OCI-M2 (cell line): ENCODE results near the gene BICDL2.

Experiments
- DNase-seq: peaks from one replicate; lab custom pipeline; 2025; ENCODE audit not compliant: unreplicated experiment; lab: John Stamatoyannopoulos, UW

Gene BICDL2

GRCh38 chr16:2986623-2987188 lies 50.0 kb downstream of the BICDL2 start:
- DNase-seq, result no peak

GRCh38 chr16:2985893-2986355 lies 50.8 kb downstream of the BICDL2 start:
- DNase-seq, result no peak

- DNase-seq, result no peak
Observed at GRCh38 chr16:2985462-2985861, 51.3 kb downstream of the BICDL2 start.

DNA sequence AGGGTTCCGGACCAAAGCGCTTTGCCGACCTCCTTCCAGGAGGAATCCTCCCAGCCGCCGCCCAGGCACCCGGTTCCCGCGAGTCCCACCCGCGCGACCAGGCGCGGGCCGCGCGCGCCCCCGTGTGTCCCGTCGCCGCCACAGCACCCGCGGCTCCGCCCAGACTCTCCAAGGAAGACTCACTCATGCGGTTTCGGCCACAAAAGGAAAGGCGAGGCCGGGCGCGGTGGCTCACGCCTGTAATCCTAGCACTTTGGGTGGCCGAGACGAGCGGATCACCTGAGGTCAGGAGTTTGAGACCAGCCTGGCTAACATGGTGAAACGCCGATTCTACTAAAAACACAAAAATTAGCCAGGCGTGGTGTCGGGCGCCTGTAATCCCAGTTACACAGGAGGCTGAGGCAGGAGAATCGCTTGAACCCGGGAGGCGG lies 53.0 kb downstream of the BICDL2 start:
- no peak for DNase-seq

DNA sequence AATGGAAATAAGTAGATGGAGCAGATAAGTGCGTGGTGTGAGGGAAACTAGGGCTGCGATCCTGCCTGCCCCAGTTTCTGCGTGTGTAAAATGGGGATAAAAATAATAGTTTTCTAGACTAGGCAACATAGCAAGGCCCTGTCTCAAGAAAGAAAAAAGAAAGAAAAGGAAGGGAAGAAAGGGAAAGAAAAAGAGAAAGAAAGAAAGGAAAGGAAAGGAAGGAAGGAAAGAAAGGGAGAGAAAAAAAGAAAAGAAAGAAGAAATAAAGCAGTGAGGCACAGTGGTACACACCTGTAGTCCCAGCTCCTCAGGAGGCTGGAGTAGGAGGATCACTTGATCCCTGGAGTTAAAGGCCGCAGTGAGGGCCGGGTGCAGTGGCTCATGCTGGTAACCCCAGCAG lies 54.3 kb downstream of the BICDL2 start:
- no peak for DNase-seq

DNA sequence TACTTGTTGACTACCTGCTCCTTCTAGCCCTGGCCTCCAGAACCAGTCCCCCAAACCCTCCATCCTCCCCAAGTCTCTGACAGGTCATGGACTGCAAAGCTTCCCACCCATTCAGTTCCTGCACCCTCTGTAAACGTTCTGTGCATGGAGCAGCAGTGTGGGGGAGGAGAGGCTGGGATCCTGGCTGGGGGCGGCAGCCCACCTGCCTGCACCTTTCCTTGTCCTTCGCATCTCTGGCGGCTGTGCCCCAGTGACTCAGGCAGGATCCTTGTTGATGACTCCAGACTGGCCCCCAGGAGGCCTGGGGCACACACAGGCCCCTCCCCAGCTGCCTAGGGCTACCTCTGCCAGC lies 54.9 kb downstream of the BICDL2 start:
- no peak for DNase-seq

- DNase-seq, result peak; percentile 24
Observed at GRCh38 chr16:2981177-2981898, 55.4 kb downstream of the BICDL2 start.

GRCh38 chr16:2980227-2981176 lies 56.2 kb downstream of the BICDL2 start, which contains the start of gene PKMYT1:
PKMYT1 (minus strand) TSS chr16:2980446; CDS start chr16:2979657, 789 bp downstream.
- DNase-seq, result peak; percentile 41

- DNase-seq, result no peak
Observed at GRCh38 chr16:2979669-2980226, 57.0 kb downstream of the BICDL2 start.
